Fibroblast of lung (primary cell): Measurements from ENCODE around the gene ATRNL1. TPM values are rescaled to one million over a fixed set of nuclear protein-coding genes. Genes with fewer than 3 reads are reported as not detected.

Experiments
- DNase-seq, 2 donors: peaks; one replicate each; pipeline versions ENCODE4 v3.0.0 to v3.0.0-alpha.2; 2010; ENCODE audit warnings: low read depth in 2 of 2
- H2AFZ ChIP-seq: 2 replicates; pipeline ENCODE4 v1.5.1; 2012; ENCODE audit warnings: low read length, control low read depth, inconsistent platforms
- H3K27ac ChIP-seq: 2 replicates; pipeline ENCODE4 v1.5.1; 2011; ENCODE audit warnings: low read length, control low read depth; ENCODE audit not compliant: insufficient read depth
- H3K27me3 ChIP-seq: 2 replicates; pipeline ENCODE4 v1.5.1; 2011; ENCODE audit warnings: mild to moderate bottlenecking, low read length; ENCODE audit not compliant: control insufficient read depth, insufficient read depth
- H3K36me3 ChIP-seq: 2 replicates; pipeline ENCODE4 v1.5.1; 2011; ENCODE audit warnings: low read length; ENCODE audit not compliant: control insufficient read depth, insufficient read depth
- H3K4me1 ChIP-seq: 2 replicates; pipeline ENCODE4 v1.5.1; 2011; ENCODE audit warnings: low read length; ENCODE audit not compliant: control insufficient read depth, insufficient read depth; ENCODE audit errors: extremely low read depth
- H3K4me2 ChIP-seq: 2 replicates; pipeline ENCODE4 v1.5.1; 2011; ENCODE audit warnings: low read length, control low read depth; ENCODE audit not compliant: insufficient read depth; ENCODE audit errors: extremely low read depth
- H3K4me3 ChIP-seq, 4 experiments: fragments of 200-600 bp in 1 of 4; sonication (generic) in 1 of 4; replicated peaks in 1 of 4; 2 replicates each; pipeline ENCODE4 v1.5.1; 2011 to 2016; ENCODE audit warnings: low read length in 4 of 4, low read depth in 3 of 4, mild to moderate bottlenecking in 3 of 4, control low read depth in 2 of 4, inconsistent platforms in 1 of 4, mixed read lengths in 1 of 4; ENCODE audit not compliant: insufficient read depth in 1 of 4; ENCODE audit errors: control extremely low read depth in 1 of 4
- H3K79me2 ChIP-seq: 2 replicates; pipeline ENCODE4 v1.5.1; 2012; ENCODE audit warnings: mild to moderate bottlenecking, low read length, inconsistent platforms; ENCODE audit not compliant: control insufficient read depth, insufficient read depth
- H3K9ac ChIP-seq: 2 replicates; pipeline ENCODE4 v1.5.1; 2011; ENCODE audit warnings: mild to moderate bottlenecking, low read length, control low read depth; ENCODE audit not compliant: insufficient read depth
- H3K9me3 ChIP-seq: 2 replicates; pipeline ENCODE4 v1.5.1; 2012; ENCODE audit warnings: low read depth, low read length; ENCODE audit not compliant: control insufficient read depth, insufficient read depth
- H4K20me1 ChIP-seq: 2 replicates; pipeline ENCODE4 v1.5.1; 2011; ENCODE audit warnings: low read length; ENCODE audit not compliant: control insufficient read depth, insufficient read depth; ENCODE audit errors: extremely low read depth
- EZH2 ChIP-seq: IDR thresholded peaks from 2 replicates; pipeline ENCODE4 v1.5.1; 2012; ENCODE audit warnings: low read length, control low read depth, mild to moderate bottlenecking; ENCODE audit errors: missing control alignments
- polyA plus RNA-seq, 2 donors: library from polyadenylated mRNA; depleted of rRNA in 1 of 2; stranded (reverse) in 1 of 2; unstranded in 1 of 2; fragments of >200 nt; gene quantifications; 2 replicates each; pipeline ENCODE4 v1.2.1, GENCODE V29; 2011 to 2012; ENCODE audit warnings: missing spikeins in 1 of 2
- total RNA-seq: library from RNA; depleted of rRNA; stranded (reverse); fragments of >200 nt; gene quantifications from 2 replicates; pipeline ENCODE4 v1.2.1, GENCODE V29; 2014
- TF ChIP-seq, protein P1 (sequence below), 2 donors: IDR thresholded peaks in 1 of 2; conservative IDR thresholded peaks in 1 of 2; 1 replicate in 1 of 2; 2 replicates in 1 of 2; pipeline ENCODE4 v1.5.1; 2011 to 2012; ENCODE audit warnings: low read length in 2 of 2, control low read depth in 1 of 2, inconsistent platforms in 1 of 2, low read depth in 1 of 2, mild to moderate bottlenecking in 1 of 2

Gene ATRNL1
- total and polyA plus RNA-seq, 2 donors (not counting 1 experiment from before 2014, with no cell fraction given), result 0.33 TPM

- H3K27me3 ChIP-seq, result no peaks in the 10 kb centered on the region
- no peak overlapping the region for H3K9ac ChIP-seq
- no peak overlapping the region for H2AFZ ChIP-seq
- no peaks in the 10 kb centered on the region for H3K9me3 ChIP-seq
- no peaks in the 10 kb centered on the region for H3K36me3 ChIP-seq
- no peak overlapping the region for H3K4me2 ChIP-seq
- H3K4me3 ChIP-seq, result no peak overlapping the region
- TF ChIP-seq, protein P1, sequence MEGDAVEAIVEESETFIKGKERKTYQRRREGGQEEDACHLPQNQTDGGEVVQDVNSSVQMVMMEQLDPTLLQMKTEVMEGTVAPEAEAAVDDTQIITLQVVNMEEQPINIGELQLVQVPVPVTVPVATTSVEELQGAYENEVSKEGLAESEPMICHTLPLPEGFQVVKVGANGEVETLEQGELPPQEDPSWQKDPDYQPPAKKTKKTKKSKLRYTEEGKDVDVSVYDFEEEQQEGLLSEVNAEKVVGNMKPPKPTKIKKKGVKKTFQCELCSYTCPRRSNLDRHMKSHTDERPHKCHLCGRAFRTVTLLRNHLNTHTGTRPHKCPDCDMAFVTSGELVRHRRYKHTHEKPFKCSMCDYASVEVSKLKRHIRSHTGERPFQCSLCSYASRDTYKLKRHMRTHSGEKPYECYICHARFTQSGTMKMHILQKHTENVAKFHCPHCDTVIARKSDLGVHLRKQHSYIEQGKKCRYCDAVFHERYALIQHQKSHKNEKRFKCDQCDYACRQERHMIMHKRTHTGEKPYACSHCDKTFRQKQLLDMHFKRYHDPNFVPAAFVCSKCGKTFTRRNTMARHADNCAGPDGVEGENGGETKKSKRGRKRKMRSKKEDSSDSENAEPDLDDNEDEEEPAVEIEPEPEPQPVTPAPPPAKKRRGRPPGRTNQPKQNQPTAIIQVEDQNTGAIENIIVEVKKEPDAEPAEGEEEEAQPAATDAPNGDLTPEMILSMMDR (conservative IDR thresholded peaks at IDR 0.05 in 1 of 2, IDR thresholded peaks at IDR 0.05 in 1 of 2; ENCODE audit: low read depth in 1 of 2, low read length in 2 of 2), result no peak
- no peak for TF ChIP-seq EZH2
- H3K79me2 ChIP-seq, result no peaks in the 10 kb centered on the region
- DNase-seq, result peak in 1 of 2 donors; percentile 31
- H3K4me1 ChIP-seq, result no peaks in the 10 kb centered on the region
- H3K27ac ChIP-seq, result no peak overlapping the region
- no peaks in the 10 kb centered on the region for H4K20me1 ChIP-seq
These were observed 761.7 kb downstream of the ATRNL1 start for GRCh38 chr10:115854740-115855435.

GRCh38 chr10:115856580-115856979, 763.4 kb downstream of the ATRNL1 start:
- H3K9ac ChIP-seq, result no peak overlapping the region
- no peaks in the 10 kb centered on the region for H3K27me3 ChIP-seq
- H3K4me2 ChIP-seq, result no peak overlapping the region
- H2AFZ ChIP-seq, result no peak overlapping the region
- TF ChIP-seq EZH2, result no peak
- TF ChIP-seq, protein P1 (conservative IDR thresholded peaks at IDR 0.05 in 1 of 2, IDR thresholded peaks at IDR 0.05 in 1 of 2; ENCODE audit: low read depth in 1 of 2, low read length in 2 of 2), result no peak
- H3K79me2 ChIP-seq, result no peaks in the 10 kb centered on the region
- H3K36me3 ChIP-seq, result no peaks in the 10 kb centered on the region
- no peak overlapping the region for H3K27ac ChIP-seq
- H3K9me3 ChIP-seq, result no peaks in the 10 kb centered on the region
- DNase-seq, result no peak
- H3K4me3 ChIP-seq, result no peak overlapping the region
- H4K20me1 ChIP-seq, result no peaks in the 10 kb centered on the region
- no peaks in the 10 kb centered on the region for H3K4me1 ChIP-seq

DNA sequence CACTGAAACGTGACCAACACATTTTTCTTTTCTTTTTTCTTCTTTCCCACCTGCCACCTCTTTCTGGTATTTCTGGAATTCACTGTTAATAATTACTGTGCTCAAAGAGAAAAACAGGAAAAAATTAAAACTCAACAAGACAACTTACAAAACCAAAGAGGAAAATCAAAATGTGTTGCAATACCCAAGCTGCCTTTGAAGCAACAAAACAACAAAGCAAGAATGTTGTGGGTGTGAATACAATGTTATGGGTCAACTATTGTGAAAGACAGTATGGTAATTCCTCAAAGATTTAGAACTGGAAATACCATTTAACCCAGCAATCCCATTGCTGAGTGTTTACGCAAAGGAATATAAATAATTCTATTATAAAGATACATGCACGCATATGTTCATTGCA, 764.7 kb downstream of the ATRNL1 start:
- no peak overlapping the region for H3K4me2 ChIP-seq
- DNase-seq, result peak; percentile 6 to 23
- no peak overlapping the region for H3K9ac ChIP-seq
- H3K9me3 ChIP-seq, result no peaks in the 10 kb centered on the region
- no peaks in the 10 kb centered on the region for H3K79me2 ChIP-seq
- H3K36me3 ChIP-seq, result no peaks in the 10 kb centered on the region
- no peak overlapping the region for H3K27ac ChIP-seq
- no peak overlapping the region for H3K4me3 ChIP-seq
- H2AFZ ChIP-seq, result no peak overlapping the region
- H3K4me1 ChIP-seq, result no peaks in the 10 kb centered on the region
- TF ChIP-seq, protein P1 (conservative IDR thresholded peaks at IDR 0.05 in 1 of 2, IDR thresholded peaks at IDR 0.05 in 1 of 2; ENCODE audit: low read depth in 1 of 2, low read length in 2 of 2), result no peak
- TF ChIP-seq EZH2, result no peak
- H4K20me1 ChIP-seq, result no peaks in the 10 kb centered on the region
- H3K27me3 ChIP-seq, result no peaks in the 10 kb centered on the region
